HFFc6 (cell line): Measurements from ENCODE around the gene EIF2A. TPM values are rescaled to one million over a fixed set of nuclear protein-coding genes. Genes with fewer than 3 reads are reported as not detected.

Experiments
- DNase-seq: peaks from one replicate; pipeline ENCODE4 v3.0.0-alpha.2; 2018
- H3K27ac Mint-ChIP-seq: 2 replicates; pipeline ENCODE4 v1.8.0; 2020; ENCODE audit warnings: mild to moderate bottlenecking, mixed read lengths
- H3K27me3 Mint-ChIP-seq: 2 replicates; pipeline ENCODE4 v1.8.0; 2021; ENCODE audit warnings: mild to moderate bottlenecking, moderate library complexity, mixed read lengths; ENCODE audit not compliant: insufficient read depth
- H3K36me3 Mint-ChIP-seq: 2 replicates; pipeline ENCODE4 v1.8.0; 2021; ENCODE audit warnings: low read depth, mixed read lengths
- H3K4me1 Mint-ChIP-seq: 2 replicates; pipeline ENCODE4 v1.8.0; 2020; ENCODE audit warnings: low read depth, mixed read lengths
- H3K4me3 Mint-ChIP-seq: 2 replicates; pipeline ENCODE4 v1.8.0; 2020; ENCODE audit warnings: mild to moderate bottlenecking, moderate library complexity, mixed read lengths
- H3K9me3 Mint-ChIP-seq: 2 replicates; pipeline ENCODE4 v1.8.0; 2020; ENCODE audit warnings: mild to moderate bottlenecking, mixed read lengths
- CTCF ChIP-seq: fragments of 200-600 bp; sonication (generic); IDR thresholded peaks from 2 replicates; pipeline ENCODE4 v1.5.0; 2021; ENCODE audit warnings: antibody characterized with exemption, mild to moderate bottlenecking
- total RNA-seq, 6 experiments: library from RNA; stranded (reverse); fragmentation: NEBNext Ultra II Directional; extraction: Animal tissue kit (Norgen Biotek cat#: 25700); gene quantifications; 2 replicates in 1 of 6; 3 replicates in 5 of 6; pipeline ENCODE4 v1.2.3, GENCODE V29; 2021

EIF2A gene
- total RNA-seq, 6 experiments from 2014 or later = 69.6 to 85.9 (median 75.0) TPM

- H3K27ac Mint-ChIP-seq = no peak overlapping the region
- H3K4me1 Mint-ChIP-seq = peaks cover 25% of the 10 kb centered on the region
Measured at GRCh38 chr3:150626148-150626930, 79.8 kb downstream of the EIF2A start.

GRCh38 chr3:150627557-150627956, 81.0 kb downstream of the EIF2A start:
- Mint-ChIP-seq H3K4me3 (no peak overlapping the region), H3K36me3 (peaks cover 32% of the 10 kb centered on the region), H3K27ac (no peak overlapping the region), H3K4me1 (peaks cover 16% of the 10 kb centered on the region), H3K27me3 (no peaks in the 10 kb centered on the region), H3K9me3 (no peaks in the 10 kb centered on the region)
- TF ChIP-seq CTCF = no peak
- no peak for DNase-seq

More at GRCh38 chr3:150626148-150626930, 79.8 kb downstream of the EIF2A start:
- Mint-ChIP-seq H3K9me3 (no peaks in the 10 kb centered on the region), H3K4me3 (no peak overlapping the region), H3K36me3 (peaks cover 32% of the 10 kb centered on the region), H3K27me3 (no peaks in the 10 kb centered on the region)
- DNase-seq = no peak
- TF ChIP-seq CTCF = no peak

- TF ChIP-seq CTCF = no peak
- DNase-seq = no peak
- Mint-ChIP-seq H3K4me1 (no peaks in the 10 kb centered on the region; the same call in 1 of the 2 replicates), H3K4me3 (no peak overlapping the region), H3K36me3 (peaks cover 18% of the 10 kb centered on the region), H3K27me3 (no peaks in the 10 kb centered on the region), H3K27ac (no peak overlapping the region), H3K9me3 (no peaks in the 10 kb centered on the region)
Measured at GRCh38 chr3:150631515-150632221, 85.1 kb downstream of the EIF2A start.

GRCh38 chr3:150635076-150635475, 88.5 kb downstream of the EIF2A start:
- DNase-seq = no peak
- H3K4me3 Mint-ChIP-seq = no peak overlapping the region
- H3K36me3 Mint-ChIP-seq = no peaks in the 10 kb centered on the region; the same call in 1 of the 2 replicates
- H3K27me3 Mint-ChIP-seq = peaks cover 3% of the 10 kb centered on the region; the same call in 1 of the 2 replicates
- peaks cover 6% of the 10 kb centered on the region; the same call in 1 of the 2 replicates for H3K4me1 Mint-ChIP-seq
- no peaks in the 10 kb centered on the region for H3K9me3 Mint-ChIP-seq
- no peak for TF ChIP-seq CTCF
- no peak overlapping the region for H3K27ac Mint-ChIP-seq

GRCh38 chr3:150635526-150635925, 88.9 kb downstream of the EIF2A start:
- no peak for TF ChIP-seq CTCF
- Mint-ChIP-seq H3K36me3 (no peaks in the 10 kb centered on the region; the same call in 1 of the 2 replicates), H3K4me3 (no peak overlapping the region), H3K27me3 (peaks cover 3% of the 10 kb centered on the region; the same call in 1 of the 2 replicates), H3K27ac (no peak overlapping the region), H3K9me3 (no peaks in the 10 kb centered on the region; the same call in 1 of the 2 replicates), H3K4me1 (peaks cover 6% of the 10 kb centered on the region; the same call in 1 of the 2 replicates)
- no peak for DNase-seq

Other genes with a start within 250 kb of the EIF2A start
- gene TSC22D2, start 138.5 kb upstream of the EIF2A start, total RNA-seq = 10 to 100 TPM; 56.8 to 81.2 (median 63.0) TPM
- 100 to 1,000 TPM; 108 to 122 (median 112) TPM for gene SERP1, start 291 bp upstream of the EIF2A start, total RNA-seq
- gene SELENOT, start 56.5 kb downstream of the EIF2A start, total RNA-seq = 100 to 1,000 TPM; 144 to 189 (median 180) TPM
- under 1 TPM in 1 of 6 experiments, not detected in 5; 0.30 TPM for gene ERICH6, start 157.1 kb downstream of the EIF2A start, total RNA-seq
- gene SIAH2, start 216.4 kb downstream of the EIF2A start, total RNA-seq = 10 to 100 TPM; 14.6 to 18.2 (median 15.9) TPM